ENCODE measurements around the gene GNAI3. TPM values are rescaled to one million over a fixed set of nuclear protein-coding genes. Genes with fewer than 3 reads are reported as not detected.
A peak's percentile ranks its signal among the peaks of the same experiment; 100 is the strongest.

The GNAI3 gene
- total and polyA plus RNA-seq, 2 of the 13 experiments (the other 11 are each of a cell fraction or from before 2014, with no cell fraction given): 4.3 to 9.0 TPM

GRCh38 chr1:109620841-109621286 lies 72.4 kb downstream of the GNAI3 start:
- Histone ChIP-seq H3K27me3 (ENCODE audit: control insufficient read depth in 1 of 2, insufficient read depth in 2 of 2, low read length in 2 of 2) (no peaks in the 10 kb centered on the region; a peak in 1 of 5 replicates), H3K36me3 (replicated peaks in 1 of 2; ENCODE audit: control insufficient read depth in 1 of 2, insufficient read depth in 2 of 2, low read length in 2 of 2) (peaks cover 7 to 13% of the 10 kb centered on the region in 2 experiments; a peak in 3 of 5 replicates), H3K9me3 (ENCODE audit: low read length) (no peaks in the 10 kb centered on the region), H4K20me1 (ENCODE audit: insufficient read depth, low read length) (peaks cover 37% of the 10 kb centered on the region), H3K9ac (ENCODE audit: insufficient read depth, low read depth, low read length) (peak overlapping the region; percentile 87), H3K4me3 (replicated peaks in 1 of 3; ENCODE audit: insufficient read depth in 1 of 3, low read depth in 2 of 3, low read length in 3 of 3) (peak overlapping the region; percentile 71 to 89 (median 80)), H3K4me1 (ENCODE audit: insufficient read depth, low read length) (peaks cover 59% of the 10 kb centered on the region), H3K79me2 (ENCODE audit: insufficient read depth, low read length) (peaks cover 56% of the 10 kb centered on the region), H3K27ac (ENCODE audit: extremely low read length, insufficient read depth, low read length) (peak overlapping the region; percentile 92), H3K4me2 (ENCODE audit: low read depth, low read length) (peak overlapping the region; percentile 92), H2AFZ (ENCODE audit: low read length) (no peak overlapping the region)
- intact Hi-C loops (cut with micrococcal nuclease; ENCODE audit: unreplicated experiment): no loop called here
- no TSS peak for BruUV-seq (replicated peaks)
- ATAC-seq: peak; percentile 74
- DNase-seq (ENCODE audit: low spot score): peak; percentile 88
- in situ Hi-C loops (cut with HindIII; ENCODE audit: extremely low pct_ligation_motif_present, low pct_unique_long_range_greater_than_20kb): loop anchor here (5.0 kb wide), 1 partner anchor 74 kb away; the partner anchor contains the start of gene GNAI3
- POLR2A ChIA-PET: interaction anchor here (0.8 to 2.7 kb wide), 6 partner anchors 9 to 195 kb away, joined by 3 to 36 read pairs (median 11); partner anchors contain the start of gene GNAI3
- FAIRE-seq: peak; percentile 71
- 2% methylated on average over 10 of the region's 18 CpGs for WGBS (ENCODE audit: low lambda C conversion rate)
- CTCF ChIA-PET (ENCODE audit: low intra/inter-chr PET ratio, low total read pairs): no interaction called here
- TF ChIP-seq TCF12 (IDR thresholded peaks at IDR 0.05) (no peak), TCF12 (CRISPR knock-in tag; IDR thresholded peaks at IDR 0.05) (no peak), SPEN (CRISPR knock-in tag; IDR thresholded peaks at IDR 0.05; ENCODE audit: low read depth) (peak; percentile 74; the same call in 1 of the 2 replicates), RAD51 (IDR thresholded peaks at IDR 0.05; ENCODE audit: borderline replicate concordance) (no peak), HOMEZ (CRISPR knock-in tag; IDR thresholded peaks at IDR 0.05; ENCODE audit: low read depth) (peak; percentile 33; the same call in 1 of the 2 replicates), ZFP82 (CRISPR knock-in tag; IDR thresholded peaks at IDR 0.05; ENCODE audit: borderline replicate concordance) (peak; percentile 57; the same call in 1 of the 2 replicates), GATAD1 (CRISPR knock-in tag; IDR thresholded peaks at IDR 0.05) (peak; percentile 46; the same call in 1 of the 2 replicates), YY1 (IDR thresholded peaks at IDR 0.05; ENCODE audit: insufficient read depth, insufficient replicate concordance, low read depth, low read length) (no peak), PBX2 (CRISPR knock-in tag; IDR thresholded peaks at IDR 0.05) (peak; percentile 36; the same call in 1 of the 2 replicates), ZNF605 (CRISPR knock-in tag; IDR thresholded peaks at IDR 0.05) (no peak), E2F5 (CRISPR knock-in tag; conservative IDR thresholded peaks at IDR 0.05) (no peak), BCL6 (CRISPR knock-in tag; IDR thresholded peaks at IDR 0.05) (peak; percentile 20; the same call in 1 of the 2 replicates), MZF1 (CRISPR knock-in tag; IDR thresholded peaks at IDR 0.05; ENCODE audit: borderline replicate concordance) (no peak), ZNF704 (CRISPR knock-in tag; IDR thresholded peaks at IDR 0.05; ENCODE audit: borderline replicate concordance) (no peak), KAT2B (IDR thresholded peaks at IDR 0.05; ENCODE audit: borderline replicate concordance, low read depth, low read length) (no peak), MXD4 (CRISPR knock-in tag; IDR thresholded peaks at IDR 0.05) (peak; percentile 44; the same call in 1 of the 2 replicates), RAD21 (CRISPR knock-in tag; IDR thresholded peaks at IDR 0.05) (no peak), ZFX (CRISPR knock-in tag; IDR thresholded peaks at IDR 0.05; ENCODE audit: low read depth) (peak; percentile 65; the same call in 1 of the 2 replicates), MLLT10 (CRISPR knock-in tag; IDR thresholded peaks at IDR 0.05) (no peak), ZNF709 (CRISPR knock-in tag; IDR thresholded peaks at IDR 0.05) (no peak), GABPA (IDR thresholded peaks at IDR 0.05; ENCODE audit: low read depth, low read length) (peak; percentile 69), GABPA (CRISPR knock-in tag; IDR thresholded peaks at IDR 0.05; ENCODE audit: low read depth) (peak; percentile 89)
